K562 (cell line): ENCODE results near the gene BEND6. TPM values are rescaled to one million over a fixed set of nuclear protein-coding genes. Genes with fewer than 3 reads are reported as not detected.
"Not testable (repeated sequence)": the region's sequence is repeated elsewhere in the genome, so short reads cannot be mapped to it uniquely, and the experiment has no call there.

ENCODE experiments used
- DMBX1 ChIP-seq: fragments of 250-450 bp; sonication (Bioruptor Pico); IDR thresholded peaks from 2 replicates; pipeline ENCODE4 v1.8.0; 2022; ENCODE audit warnings: inconsistent platforms, mild to moderate bottlenecking, moderate library complexity, borderline replicate concordance
- EP300 ChIP-seq: IDR thresholded peaks from 2 replicates; pipeline ENCODE4 v1.6.1; 2012; ENCODE audit warnings: low read length, improper control_type of control experiment
- FOXP1 ChIP-seq: sonication (generic); formaldehyde crosslinking; IDR thresholded peaks from 2 replicates; pipeline ENCODE4 v1.8.0; 2022; ENCODE audit warnings: mild to moderate bottlenecking, missing genetic modification reagents
- GABPA ChIP-seq: fragments of 200-800 bp; sonication (Bioruptor generic); conservative IDR thresholded peaks from 2 replicates; pipeline ENCODE4 v1.6.1; 2016; ENCODE audit warnings: low read depth, missing genetic modification characterization, missing compliant biosample characterization
- JUN ChIP-seq, 2 experiments: sonication (generic) in 1 of 2; formaldehyde crosslinking in 1 of 2; IDR thresholded peaks; 2 replicates each; pipeline versions ENCODE4 v1.6.1 to v1.8.0; 2012 to 2022; ENCODE audit warnings: borderline replicate concordance in 2 of 2, mild to moderate bottlenecking in 2 of 2, improper control_type of control experiment in 1 of 2, low read depth in 1 of 2, low read length in 1 of 2, missing genetic modification reagents in 1 of 2
- NRF1 ChIP-seq, 2 experiments: fragments of 450-650 bp; IDR thresholded peaks in 1 of 2; conservative IDR thresholded peaks in 1 of 2; 2 replicates each; pipeline ENCODE4 v1.6.1; 2014; ENCODE audit warnings: mild to moderate bottlenecking in 2 of 2
- PHF20 ChIP-seq: fragments of 450-650 bp; IDR thresholded peaks from 2 replicates; pipeline ENCODE4 v1.6.1; 2018; ENCODE audit not compliant: partially characterized antibody
- RBBP5 ChIP-seq: fragments of 200-600 bp; sonication (generic); IDR thresholded peaks from 2 replicates; pipeline ENCODE4 v1.6.1; 2012; ENCODE audit warnings: borderline replicate concordance, mild to moderate bottlenecking, low read length, control low read depth, inconsistent platforms; ENCODE audit not compliant: insufficient read depth, poor library complexity, severe bottlenecking
- RBM22 ChIP-seq: fragments of 200-400 bp; formaldehyde crosslinking; IDR thresholded peaks from 2 replicates; pipeline ENCODE4 v1.6.1; 2018; ENCODE audit warnings: low read length, low read depth; ENCODE audit not compliant: poor library complexity, severe bottlenecking
- TAF1 ChIP-seq: IDR thresholded peaks from 2 replicates; pipeline ENCODE4 v1.6.1; 2011; ENCODE audit warnings: mild to moderate bottlenecking, low read length, moderate library complexity; ENCODE audit not compliant: insufficient read depth, control insufficient read depth, severe bottlenecking; ENCODE audit errors: extremely low read depth
- polyA plus RNA-seq, 8 experiments: library from polyadenylated mRNA; depleted of rRNA in 4 of 8; stranded (reverse) in 5 of 8; unstranded in 3 of 8; fragments of >200 nt; fragmentation: Nextera tagmentation in 2 of 8; fragmentation: Illumina TruSeq in 1 of 8; extraction: Ambion mirVana in 2 of 8; extraction: Trizol in 1 of 8; gene quantifications; 2 replicates each; pipeline versions ENCODE4 v1.2.1 to v1.2.3, GENCODE V29; 2011 to 2014; ENCODE audit warnings: inconsistent platforms in 1 of 8, missing spikeins in 1 of 8
- total RNA-seq, 7 experiments: library from RNA; depleted of rRNA in 6 of 7; stranded (reverse); fragments of >200 nt in 6 of 7; fragmentation: Illumina TruSeq in 2 of 7; extraction: Trizol in 2 of 7; gene quantifications; 2 replicates each; pipeline versions ENCODE4 v1.2.1 to v1.2.3, GENCODE V29; 2011 to 2021; ENCODE audit warnings: low replicate concordance in 1 of 7
- TF ChIP-seq, protein P1 (sequence below), 2 experiments: fragments of 450-650 bp; IDR thresholded peaks; 2 replicates each; pipeline ENCODE4 v1.6.1; 2018; ENCODE audit warnings: mild to moderate bottlenecking in 2 of 2, low read depth in 1 of 2; ENCODE audit not compliant: partially characterized antibody in 2 of 2
- TF ChIP-seq, protein P2 (sequence below): fragments of 250-450 bp; sonication (Bioruptor Pico); IDR thresholded peaks from 2 replicates; pipeline ENCODE4 v1.9.0; 2021; ENCODE audit warnings: mild to moderate bottlenecking, inconsistent platforms
- TF ChIP-seq, protein P3 (sequence below): sonication (generic); formaldehyde crosslinking; IDR thresholded peaks from 2 replicates; pipeline ENCODE4 v1.8.0; 2022; ENCODE audit warnings: mild to moderate bottlenecking, missing genetic modification reagents

Gene BEND6
- total and polyA plus RNA-seq, 9 of the 15 experiments (the other 6 are each of a cell fraction or from before 2014, with no cell fraction given): 0.37 to 4.0 (median 1.1) TPM

DNA sequence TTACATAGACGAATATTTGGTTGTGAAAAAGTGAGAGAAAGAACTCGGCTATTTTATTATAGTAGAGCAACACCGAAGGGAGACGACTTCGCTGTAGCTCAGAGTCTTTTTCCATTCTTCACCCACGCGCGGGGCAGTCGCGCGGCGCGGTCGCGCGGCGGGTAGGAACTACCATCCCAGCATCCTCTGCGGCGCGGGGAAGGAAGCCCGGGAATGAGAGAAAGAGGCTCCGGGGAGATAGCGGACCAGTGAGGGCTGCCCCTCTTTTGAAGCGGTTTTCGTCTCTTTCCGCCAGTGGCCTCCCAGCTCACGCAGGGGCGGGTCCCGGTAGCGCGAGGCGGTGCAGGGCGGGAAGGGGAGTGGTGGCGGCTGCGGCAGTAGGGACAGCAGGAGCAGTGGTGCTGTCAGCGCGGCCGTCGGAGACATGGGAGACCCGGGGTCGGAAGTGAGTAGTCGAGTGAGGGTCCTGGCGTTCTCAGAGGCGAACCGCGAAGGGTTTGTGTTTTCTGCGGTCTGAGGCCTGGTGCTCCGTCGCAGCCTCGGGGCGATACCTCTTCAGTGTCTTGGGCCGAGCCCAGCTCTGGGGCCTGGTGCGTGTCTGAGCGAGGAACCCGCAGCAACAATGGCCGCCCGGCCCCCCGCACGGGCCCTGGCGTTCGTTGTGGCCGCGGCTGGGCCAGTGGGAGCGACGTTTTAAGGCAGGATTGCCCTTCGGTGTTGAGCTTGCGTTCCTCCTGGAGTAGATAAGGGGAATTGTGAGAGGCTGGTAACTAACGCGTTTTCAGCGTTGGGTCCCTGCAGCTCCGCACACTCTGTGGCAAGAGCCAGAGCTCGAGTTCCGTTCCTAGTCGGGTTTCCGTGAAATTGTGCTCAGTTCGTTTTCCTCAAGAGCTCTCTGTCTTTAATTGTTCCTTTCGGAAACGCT is 91.7 kb downstream of the BEND6 start, which contains the start of gene KIAA1586 (continued):
- TF ChIP-seq, protein P1, sequence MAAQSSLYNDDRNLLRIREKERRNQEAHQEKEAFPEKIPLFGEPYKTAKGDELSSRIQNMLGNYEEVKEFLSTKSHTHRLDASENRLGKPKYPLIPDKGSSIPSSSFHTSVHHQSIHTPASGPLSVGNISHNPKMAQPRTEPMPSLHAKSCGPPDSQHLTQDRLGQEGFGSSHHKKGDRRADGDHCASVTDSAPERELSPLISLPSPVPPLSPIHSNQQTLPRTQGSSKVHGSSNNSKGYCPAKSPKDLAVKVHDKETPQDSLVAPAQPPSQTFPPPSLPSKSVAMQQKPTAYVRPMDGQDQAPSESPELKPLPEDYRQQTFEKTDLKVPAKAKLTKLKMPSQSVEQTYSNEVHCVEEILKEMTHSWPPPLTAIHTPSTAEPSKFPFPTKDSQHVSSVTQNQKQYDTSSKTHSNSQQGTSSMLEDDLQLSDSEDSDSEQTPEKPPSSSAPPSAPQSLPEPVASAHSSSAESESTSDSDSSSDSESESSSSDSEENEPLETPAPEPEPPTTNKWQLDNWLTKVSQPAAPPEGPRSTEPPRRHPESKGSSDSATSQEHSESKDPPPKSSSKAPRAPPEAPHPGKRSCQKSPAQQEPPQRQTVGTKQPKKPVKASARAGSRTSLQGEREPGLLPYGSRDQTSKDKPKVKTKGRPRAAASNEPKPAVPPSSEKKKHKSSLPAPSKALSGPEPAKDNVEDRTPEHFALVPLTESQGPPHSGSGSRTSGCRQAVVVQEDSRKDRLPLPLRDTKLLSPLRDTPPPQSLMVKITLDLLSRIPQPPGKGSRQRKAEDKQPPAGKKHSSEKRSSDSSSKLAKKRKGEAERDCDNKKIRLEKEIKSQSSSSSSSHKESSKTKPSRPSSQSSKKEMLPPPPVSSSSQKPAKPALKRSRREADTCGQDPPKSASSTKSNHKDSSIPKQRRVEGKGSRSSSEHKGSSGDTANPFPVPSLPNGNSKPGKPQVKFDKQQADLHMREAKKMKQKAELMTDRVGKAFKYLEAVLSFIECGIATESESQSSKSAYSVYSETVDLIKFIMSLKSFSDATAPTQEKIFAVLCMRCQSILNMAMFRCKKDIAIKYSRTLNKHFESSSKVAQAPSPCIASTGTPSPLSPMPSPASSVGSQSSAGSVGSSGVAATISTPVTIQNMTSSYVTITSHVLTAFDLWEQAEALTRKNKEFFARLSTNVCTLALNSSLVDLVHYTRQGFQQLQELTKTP (IDR thresholded peaks at IDR 0.05; ENCODE audit: low read depth in 1 of 2, partially characterized antibody in 2 of 2): peak in 1 of 2 experiments; percentile 89
- TF ChIP-seq FOXP1 (CRISPR knock-in tag): 0 out of 2 replicates have a peak, but pooled peaks have one; percentile 53
- peak; percentile 64 for TF ChIP-seq RBBP5
- peak; percentile 80 for TF ChIP-seq GABPA (tag)
- peak; percentile 91 for TF ChIP-seq TAF1
- TF ChIP-seq, protein P2, sequence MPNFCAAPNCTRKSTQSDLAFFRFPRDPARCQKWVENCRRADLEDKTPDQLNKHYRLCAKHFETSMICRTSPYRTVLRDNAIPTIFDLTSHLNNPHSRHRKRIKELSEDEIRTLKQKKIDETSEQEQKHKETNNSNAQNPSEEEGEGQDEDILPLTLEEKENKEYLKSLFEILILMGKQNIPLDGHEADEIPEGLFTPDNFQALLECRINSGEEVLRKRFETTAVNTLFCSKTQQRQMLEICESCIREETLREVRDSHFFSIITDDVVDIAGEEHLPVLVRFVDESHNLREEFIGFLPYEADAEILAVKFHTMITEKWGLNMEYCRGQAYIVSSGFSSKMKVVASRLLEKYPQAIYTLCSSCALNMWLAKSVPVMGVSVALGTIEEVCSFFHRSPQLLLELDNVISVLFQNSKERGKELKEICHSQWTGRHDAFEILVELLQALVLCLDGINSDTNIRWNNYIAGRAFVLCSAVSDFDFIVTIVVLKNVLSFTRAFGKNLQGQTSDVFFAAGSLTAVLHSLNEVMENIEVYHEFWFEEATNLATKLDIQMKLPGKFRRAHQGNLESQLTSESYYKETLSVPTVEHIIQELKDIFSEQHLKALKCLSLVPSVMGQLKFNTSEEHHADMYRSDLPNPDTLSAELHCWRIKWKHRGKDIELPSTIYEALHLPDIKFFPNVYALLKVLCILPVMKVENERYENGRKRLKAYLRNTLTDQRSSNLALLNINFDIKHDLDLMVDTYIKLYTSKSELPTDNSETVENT: peak; percentile 81
- TF ChIP-seq EP300: 0 out of 2 replicates have a peak, but pooled peaks have one; percentile 15
- peak; percentile 13 for TF ChIP-seq PHF20
- peak; percentile 53; the same call in 1 of the 2 replicates for TF ChIP-seq JUN (IDR thresholded peaks at IDR 0.05; ENCODE audit: borderline replicate concordance, low read depth, low read length)
- not testable (repeated sequence) for TF ChIP-seq JUN (CRISPR knock-in tag; IDR thresholded peaks at IDR 0.05; ENCODE audit: borderline replicate concordance)
- TF ChIP-seq, protein P3, sequence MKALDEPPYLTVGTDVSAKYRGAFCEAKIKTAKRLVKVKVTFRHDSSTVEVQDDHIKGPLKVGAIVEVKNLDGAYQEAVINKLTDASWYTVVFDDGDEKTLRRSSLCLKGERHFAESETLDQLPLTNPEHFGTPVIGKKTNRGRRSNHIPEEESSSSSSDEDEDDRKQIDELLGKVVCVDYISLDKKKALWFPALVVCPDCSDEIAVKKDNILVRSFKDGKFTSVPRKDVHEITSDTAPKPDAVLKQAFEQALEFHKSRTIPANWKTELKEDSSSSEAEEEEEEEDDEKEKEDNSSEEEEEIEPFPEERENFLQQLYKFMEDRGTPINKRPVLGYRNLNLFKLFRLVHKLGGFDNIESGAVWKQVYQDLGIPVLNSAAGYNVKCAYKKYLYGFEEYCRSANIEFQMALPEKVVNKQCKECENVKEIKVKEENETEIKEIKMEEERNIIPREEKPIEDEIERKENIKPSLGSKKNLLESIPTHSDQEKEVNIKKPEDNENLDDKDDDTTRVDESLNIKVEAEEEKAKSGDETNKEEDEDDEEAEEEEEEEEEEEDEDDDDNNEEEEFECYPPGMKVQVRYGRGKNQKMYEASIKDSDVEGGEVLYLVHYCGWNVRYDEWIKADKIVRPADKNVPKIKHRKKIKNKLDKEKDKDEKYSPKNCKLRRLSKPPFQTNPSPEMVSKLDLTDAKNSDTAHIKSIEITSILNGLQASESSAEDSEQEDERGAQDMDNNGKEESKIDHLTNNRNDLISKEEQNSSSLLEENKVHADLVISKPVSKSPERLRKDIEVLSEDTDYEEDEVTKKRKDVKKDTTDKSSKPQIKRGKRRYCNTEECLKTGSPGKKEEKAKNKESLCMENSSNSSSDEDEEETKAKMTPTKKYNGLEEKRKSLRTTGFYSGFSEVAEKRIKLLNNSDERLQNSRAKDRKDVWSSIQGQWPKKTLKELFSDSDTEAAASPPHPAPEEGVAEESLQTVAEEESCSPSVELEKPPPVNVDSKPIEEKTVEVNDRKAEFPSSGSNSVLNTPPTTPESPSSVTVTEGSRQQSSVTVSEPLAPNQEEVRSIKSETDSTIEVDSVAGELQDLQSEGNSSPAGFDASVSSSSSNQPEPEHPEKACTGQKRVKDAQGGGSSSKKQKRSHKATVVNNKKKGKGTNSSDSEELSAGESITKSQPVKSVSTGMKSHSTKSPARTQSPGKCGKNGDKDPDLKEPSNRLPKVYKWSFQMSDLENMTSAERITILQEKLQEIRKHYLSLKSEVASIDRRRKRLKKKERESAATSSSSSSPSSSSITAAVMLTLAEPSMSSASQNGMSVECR (CRISPR knock-in tag): peak; percentile 48; the same call in 1 of the 2 replicates
- peak; percentile 72 for TF ChIP-seq RBM22
- peak; percentile 81 for TF ChIP-seq DMBX1 (CRISPR knock-in tag)
- TF ChIP-seq NRF1 (conservative IDR thresholded peaks at IDR 0.05 in 1 of 2, IDR thresholded peaks at IDR 0.05 in 1 of 2): peak; percentile 80 to 83
